Fibroblast of the aortic adventitia (primary cell): Measurements from ENCODE around the gene KLHL29. TPM values are rescaled to one million over a fixed set of nuclear protein-coding genes. Genes with fewer than 3 reads are reported as not detected.

ENCODE experiments used
- DNase-seq: peaks from one replicate; pipeline ENCODE4 v3.0.0-alpha.2; 2010; ENCODE audit warnings: low read depth
- H3K4me3 ChIP-seq: 2 replicates; pipeline ENCODE4 v1.5.1; 2011; ENCODE audit warnings: low read depth, mild to moderate bottlenecking, control low read depth, low read length, moderate library complexity
- total RNA-seq: library from RNA; depleted of rRNA; stranded (reverse); fragments of >200 nt; gene quantifications from 2 replicates; pipeline ENCODE4 v1.2.3, GENCODE V29; 2012; ENCODE audit warnings: low replicate concordance
- TF ChIP-seq, protein P1 (sequence below): IDR thresholded peaks from 2 replicates; pipeline ENCODE4 v1.5.1; 2011; ENCODE audit warnings: mild to moderate bottlenecking, low read length, control low read depth, inconsistent platforms; ENCODE audit not compliant: insufficient read depth

Gene KLHL29
- total RNA-seq, 1 donor = 4.7 TPM

GRCh38 chr2:23492337-23492675 is 107.3 kb downstream of the KLHL29 start:
- H3K4me3 ChIP-seq = no peak overlapping the region
- DNase-seq = no peak

GRCh38 chr2:23492921-23493320 is 107.9 kb downstream of the KLHL29 start:
- no peak for DNase-seq
- TF ChIP-seq, protein P1, sequence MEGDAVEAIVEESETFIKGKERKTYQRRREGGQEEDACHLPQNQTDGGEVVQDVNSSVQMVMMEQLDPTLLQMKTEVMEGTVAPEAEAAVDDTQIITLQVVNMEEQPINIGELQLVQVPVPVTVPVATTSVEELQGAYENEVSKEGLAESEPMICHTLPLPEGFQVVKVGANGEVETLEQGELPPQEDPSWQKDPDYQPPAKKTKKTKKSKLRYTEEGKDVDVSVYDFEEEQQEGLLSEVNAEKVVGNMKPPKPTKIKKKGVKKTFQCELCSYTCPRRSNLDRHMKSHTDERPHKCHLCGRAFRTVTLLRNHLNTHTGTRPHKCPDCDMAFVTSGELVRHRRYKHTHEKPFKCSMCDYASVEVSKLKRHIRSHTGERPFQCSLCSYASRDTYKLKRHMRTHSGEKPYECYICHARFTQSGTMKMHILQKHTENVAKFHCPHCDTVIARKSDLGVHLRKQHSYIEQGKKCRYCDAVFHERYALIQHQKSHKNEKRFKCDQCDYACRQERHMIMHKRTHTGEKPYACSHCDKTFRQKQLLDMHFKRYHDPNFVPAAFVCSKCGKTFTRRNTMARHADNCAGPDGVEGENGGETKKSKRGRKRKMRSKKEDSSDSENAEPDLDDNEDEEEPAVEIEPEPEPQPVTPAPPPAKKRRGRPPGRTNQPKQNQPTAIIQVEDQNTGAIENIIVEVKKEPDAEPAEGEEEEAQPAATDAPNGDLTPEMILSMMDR = no peak
- H3K4me3 ChIP-seq = no peak overlapping the region

More at GRCh38 chr2:23492337-23492675, 107.3 kb downstream of the KLHL29 start:
- TF ChIP-seq, protein P1 = no peak

- H3K4me3 ChIP-seq = no peak overlapping the region
- DNase-seq = no peak
- TF ChIP-seq, protein P1 = no peak
Observed at GRCh38 chr2:23493846-23494245, 108.9 kb downstream of the KLHL29 start.

- no peak for DNase-seq
- TF ChIP-seq, protein P1 = no peak
- H3K4me3 ChIP-seq = no peak overlapping the region
Observed at GRCh38 chr2:23494286-23494685, 109.3 kb downstream of the KLHL29 start.

GRCh38 chr2:23495661-23496114 is 110.7 kb downstream of the KLHL29 start:
- no peak for DNase-seq
- H3K4me3 ChIP-seq = no peak overlapping the region
- TF ChIP-seq, protein P1 = no peak

DNA sequence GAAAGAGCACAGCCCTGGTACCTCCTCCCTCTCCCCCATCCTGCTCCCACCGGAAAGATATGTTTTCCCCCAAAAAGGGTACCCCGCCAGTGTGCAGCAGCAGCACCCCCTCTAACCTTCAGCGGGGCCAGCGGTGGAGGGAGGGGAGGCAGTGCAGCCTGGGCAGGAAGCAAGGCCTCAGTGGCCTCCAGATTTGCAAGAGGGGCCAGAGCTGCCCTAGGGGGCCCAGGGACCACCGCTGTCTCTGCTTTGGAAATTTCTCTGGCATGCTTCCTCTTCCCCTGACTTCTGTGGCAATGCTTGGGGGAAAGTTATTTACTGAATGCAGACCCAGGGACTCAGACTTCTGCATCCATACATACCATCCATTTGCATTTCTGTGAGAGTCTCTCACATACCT is 111.5 kb downstream of the KLHL29 start:
- no peak overlapping the region for H3K4me3 ChIP-seq
- no peak for DNase-seq
- TF ChIP-seq, protein P1 = no peak

- TF ChIP-seq, protein P1 = no peak
- peak; percentile 55 for DNase-seq
- no peak overlapping the region for H3K4me3 ChIP-seq
Observed at GRCh38 chr2:23497063-23497462, 112.1 kb downstream of the KLHL29 start.
